ENCODE measurements around the gene KAT6B.

KAT6B gene

GRCh38 chr10:74852381-74852780, 26.0 kb downstream of the KAT6B start:
- no peak for TF ChIP-seq CTCF (IDR thresholded peaks at IDR 0.05; ENCODE audit: insufficient read depth, low read length, missing control alignments)
- CTCF ChIA-PET: interaction anchor here (0.8 kb wide), 1 partner anchor 188 kb away, joined by 3 read pairs; no protein-coding TSS in a partner anchor
- no peak for DNase-seq (ENCODE audit: low read depth, low spot score)
- H3K4me3 ChIP-seq (ENCODE audit: low read depth, low read length): no peak overlapping the region
- POLR2A ChIA-PET: no interaction called here

GRCh38 chr10:74854610-74855009, 28.2 kb downstream of the KAT6B start:
- TF ChIP-seq CTCF (IDR thresholded peaks at IDR 0.05; ENCODE audit: insufficient read depth, low read length, missing control alignments): no peak
- no peak overlapping the region for H3K4me3 ChIP-seq (ENCODE audit: low read depth, low read length)
- no peak for DNase-seq (ENCODE audit: low read depth, low spot score)
- POLR2A ChIA-PET: no interaction called here
- CTCF ChIA-PET: interaction anchor here (0.6 kb wide), 1 partner anchor 16 kb away, joined by 3 read pairs; no protein-coding TSS in a partner anchor

- ChIA-PET CTCF (no interaction called here), POLR2A (no interaction called here)
- no peak for DNase-seq (ENCODE audit: low read depth, low spot score)
- H3K4me3 ChIP-seq (ENCODE audit: low read depth, low read length): no peak overlapping the region
- TF ChIP-seq CTCF (IDR thresholded peaks at IDR 0.05; ENCODE audit: insufficient read depth, low read length, missing control alignments): no peak
Measured at GRCh38 chr10:74855027-74855426, 28.6 kb downstream of the KAT6B start.

GRCh38 chr10:74855439-74855838, 29.0 kb downstream of the KAT6B start:
- ChIA-PET POLR2A (no interaction called here), CTCF (no interaction called here)
- TF ChIP-seq CTCF (IDR thresholded peaks at IDR 0.05; ENCODE audit: insufficient read depth, low read length, missing control alignments): no peak
- DNase-seq (ENCODE audit: low read depth, low spot score): no peak
- H3K4me3 ChIP-seq (ENCODE audit: low read depth, low read length): no peak overlapping the region

- POLR2A ChIA-PET: interaction anchor here (0.6 kb wide), 1 partner anchor 160 kb away, joined by 3 read pairs; no protein-coding TSS in a partner anchor
- no peak for DNase-seq (ENCODE audit: low read depth, low spot score)
- CTCF ChIA-PET: interaction anchor here (1.2 kb wide), 1 partner anchor 51 kb away, joined by 3 read pairs; no protein-coding TSS in a partner anchor
- no peak for TF ChIP-seq CTCF (IDR thresholded peaks at IDR 0.05; ENCODE audit: insufficient read depth, low read length, missing control alignments)
- H3K4me3 ChIP-seq (ENCODE audit: low read depth, low read length): no peak overlapping the region
Measured at GRCh38 chr10:74856940-74857339, 30.5 kb downstream of the KAT6B start.

GRCh38 chr10:74857586-74857985, 31.2 kb downstream of the KAT6B start:
- ChIA-PET POLR2A (no interaction called here), CTCF (interaction anchor here (0.6 to 1.2 kb wide), 3 partner anchors 17 to 614 kb away, joined by 3 to 5 read pairs (median 3); no protein-coding TSS in a partner anchor)
- no peak overlapping the region for H3K4me3 ChIP-seq (ENCODE audit: low read depth, low read length)
- TF ChIP-seq CTCF (IDR thresholded peaks at IDR 0.05; ENCODE audit: insufficient read depth, low read length, missing control alignments): no peak
- no peak for DNase-seq (ENCODE audit: low read depth, low spot score)
